ENCODE data around the gene NTRK3.

The NTRK3 gene

GRCh38 chr15:88243895-88244787 is 12.4 kb downstream of the NTRK3 start:
- Mint-ChIP-seq H3K4me3 (no peak overlapping the region), H3K4me1 (peaks cover 11% of the 10 kb centered on the region), H3K36me3 (no peaks in the 10 kb centered on the region), H3K9me3 (no peaks in the 10 kb centered on the region), H3K27ac (no peak overlapping the region)
- no peak for ATAC-seq
- no peak for DNase-seq (ENCODE audit: low spot score in 2 of 2)

DNA sequence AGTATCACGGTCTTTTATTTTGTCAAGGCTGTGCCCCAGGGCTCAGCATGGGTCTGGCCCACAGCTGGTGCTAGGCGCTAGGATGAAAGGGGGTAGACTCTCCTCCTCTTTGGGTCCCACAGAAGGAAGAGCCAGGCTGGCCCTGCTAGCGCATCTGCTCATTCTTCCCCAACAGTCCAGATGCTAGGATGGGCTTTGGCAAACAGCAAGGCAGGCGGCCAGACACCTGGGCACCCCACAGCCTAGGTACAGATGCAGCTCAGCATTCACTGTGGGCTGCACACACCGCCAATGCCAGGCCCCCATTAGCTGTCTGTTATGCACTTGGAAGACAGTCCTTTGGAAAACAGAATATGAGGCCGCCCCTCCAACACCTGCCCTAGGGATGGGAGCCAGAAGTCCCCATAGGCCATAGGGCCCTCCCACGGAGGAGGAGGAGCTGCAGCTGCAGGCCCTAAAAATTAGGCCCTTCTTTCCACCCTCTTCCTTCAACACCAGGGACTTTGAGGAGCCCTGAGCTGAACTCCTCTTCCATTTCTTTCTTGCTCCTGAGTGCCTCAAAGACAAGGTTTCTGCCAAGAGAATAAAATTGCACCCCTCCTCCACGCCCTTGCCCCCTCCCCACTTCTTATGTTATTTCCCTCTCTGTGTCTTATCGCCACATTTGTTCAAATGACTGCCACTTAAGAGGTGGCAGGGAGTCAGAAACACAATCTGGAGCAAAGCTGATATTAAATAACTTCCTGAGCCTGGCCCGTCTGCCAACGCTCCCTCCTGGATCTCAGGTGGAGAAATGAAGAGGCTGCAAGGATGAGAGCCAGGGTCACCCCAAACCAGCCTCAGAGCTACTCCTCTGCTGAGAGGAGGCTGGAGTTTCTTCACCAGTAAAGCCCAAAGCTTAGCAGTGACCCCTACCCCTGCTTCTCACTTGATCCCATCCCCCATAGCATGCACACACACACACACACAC is 13.7 kb downstream of the NTRK3 start:
- H3K4me1 Mint-ChIP-seq, result peaks cover 11% of the 10 kb centered on the region
- H3K27ac Mint-ChIP-seq, result no peak overlapping the region
- no peak overlapping the region for H3K4me3 Mint-ChIP-seq
- ATAC-seq (no peak), DNase-seq (ENCODE audit: low spot score in 2 of 2) (no peak)
- H3K9me3 Mint-ChIP-seq, result no peaks in the 10 kb centered on the region
- H3K36me3 Mint-ChIP-seq, result no peaks in the 10 kb centered on the region

DNA sequence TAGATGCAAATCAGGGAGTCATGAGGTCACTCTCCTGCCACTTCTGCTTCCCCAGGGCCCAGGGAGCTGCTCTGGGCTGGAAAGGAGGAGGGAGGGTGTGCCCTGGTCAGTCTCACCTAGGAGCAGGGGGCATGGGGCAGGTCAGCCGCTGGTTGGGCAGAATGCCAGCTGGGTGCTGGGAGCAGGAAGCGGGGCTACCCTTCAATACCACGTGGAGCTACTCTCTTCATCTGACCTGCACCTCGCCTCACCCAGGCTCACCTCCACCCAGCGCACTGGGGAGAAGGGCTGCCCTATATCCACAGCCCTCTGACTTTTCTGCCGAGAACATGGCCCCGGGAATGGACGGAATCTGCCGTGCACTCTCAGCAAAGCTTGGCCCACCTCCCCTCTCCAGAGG is 15.1 kb downstream of the NTRK3 start:
- Mint-ChIP-seq H3K27ac (no peak overlapping the region), H3K4me3 (no peak overlapping the region), H3K9me3 (no peaks in the 10 kb centered on the region), H3K4me1 (peaks cover 4% of the 10 kb centered on the region), H3K36me3 (no peaks in the 10 kb centered on the region)
- DNase-seq (ENCODE audit: low spot score in 2 of 2) (no peak), ATAC-seq (peak; percentile 6)

DNA sequence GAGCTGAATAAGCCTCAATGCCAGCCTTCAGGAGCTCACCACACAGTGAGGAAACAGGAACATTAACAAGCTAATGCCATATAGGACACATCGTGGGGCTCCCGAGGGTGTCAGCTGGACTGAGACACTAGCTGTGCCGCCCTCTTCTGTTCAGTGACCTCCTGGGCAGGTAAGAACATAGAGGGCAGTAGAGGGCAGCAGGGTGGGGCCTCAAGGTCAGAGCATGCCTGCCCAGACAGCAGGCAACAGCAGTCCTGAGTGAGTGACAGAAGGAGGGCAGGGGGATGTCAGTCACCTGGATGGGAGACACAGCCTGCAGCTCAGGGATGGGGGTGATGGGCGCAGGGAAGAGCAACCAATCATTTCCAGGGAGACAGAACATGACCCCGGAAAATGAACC is 15.5 kb downstream of the NTRK3 start:
- ATAC-seq (no peak), DNase-seq (ENCODE audit: low spot score in 2 of 2) (no peak)
- Mint-ChIP-seq H3K4me1 (no peaks in the 10 kb centered on the region), H3K4me3 (no peak overlapping the region), H3K27ac (no peak overlapping the region), H3K36me3 (no peaks in the 10 kb centered on the region), H3K9me3 (no peaks in the 10 kb centered on the region)

DNA sequence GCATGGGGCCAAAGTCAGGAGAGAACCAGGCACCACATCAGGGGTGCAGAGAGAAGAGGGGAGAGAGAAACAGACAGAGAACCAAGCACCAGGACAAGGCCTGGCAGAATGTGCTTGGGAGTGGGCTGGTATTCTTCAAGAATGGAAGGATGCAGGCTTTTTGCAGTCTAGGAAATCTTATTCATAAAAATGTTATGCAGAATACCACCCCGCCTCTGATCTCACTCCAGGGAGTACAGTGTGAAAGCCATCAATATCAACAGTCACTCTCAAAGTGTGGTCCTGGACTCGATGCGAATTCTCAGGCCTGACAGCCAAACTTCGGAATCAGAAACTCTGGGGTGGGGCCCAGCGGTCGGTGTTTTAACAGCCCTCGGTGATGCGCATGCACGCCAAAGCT is 16.9 kb downstream of the NTRK3 start:
- Mint-ChIP-seq H3K4me3 (no peak overlapping the region), H3K4me1 (no peaks in the 10 kb centered on the region), H3K27ac (no peak overlapping the region), H3K9me3 (no peaks in the 10 kb centered on the region), H3K36me3 (no peaks in the 10 kb centered on the region)
- ATAC-seq, result no peak
- DNase-seq (ENCODE audit: low spot score in 2 of 2), result no peak

- no peaks in the 10 kb centered on the region for H3K9me3 Mint-ChIP-seq
- DNase-seq (ENCODE audit: low spot score in 2 of 2) (no peak), ATAC-seq (no peak)
- no peak overlapping the region for H3K27ac Mint-ChIP-seq
- H3K36me3 Mint-ChIP-seq, result no peaks in the 10 kb centered on the region
- H3K4me3 Mint-ChIP-seq, result no peak overlapping the region
- H3K4me1 Mint-ChIP-seq, result no peaks in the 10 kb centered on the region
Observed at GRCh38 chr15:88238618-88239430, 17.7 kb downstream of the NTRK3 start.

DNA sequence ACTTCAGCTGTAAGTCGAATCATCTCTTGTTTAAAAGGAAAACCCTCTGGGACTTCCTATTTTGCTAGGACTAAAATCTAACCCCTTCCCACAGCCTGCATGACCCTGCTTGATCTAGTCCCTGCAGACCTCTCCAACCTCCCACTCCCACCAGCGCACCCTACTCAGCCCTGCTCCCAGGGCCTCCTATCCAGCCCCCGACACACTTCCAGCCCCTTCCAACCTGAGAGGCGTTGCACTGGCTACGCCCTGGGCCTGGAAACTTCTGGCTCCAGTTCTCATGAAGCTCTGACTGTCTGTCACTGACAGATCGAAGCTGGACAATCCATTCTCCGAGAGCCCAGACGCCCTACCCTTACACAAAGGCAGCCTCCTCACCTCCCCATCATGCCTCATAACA is 21.8 kb downstream of the NTRK3 start:
- Mint-ChIP-seq H3K27ac (no peak overlapping the region), H3K4me1 (no peaks in the 10 kb centered on the region), H3K4me3 (no peak overlapping the region), H3K9me3 (no peaks in the 10 kb centered on the region), H3K36me3 (no peaks in the 10 kb centered on the region)
- DNase-seq (ENCODE audit: low spot score in 2 of 2), result no peak
- no peak for ATAC-seq

- Mint-ChIP-seq H3K4me1 (no peaks in the 10 kb centered on the region), H3K27ac (no peak overlapping the region), H3K4me3 (no peak overlapping the region), H3K36me3 (no peaks in the 10 kb centered on the region), H3K9me3 (no peaks in the 10 kb centered on the region)
- DNase-seq (ENCODE audit: low spot score in 2 of 2), result no peak
- ATAC-seq, result no peak
Observed at GRCh38 chr15:88233921-88234320, 22.6 kb downstream of the NTRK3 start.

- DNase-seq (ENCODE audit: low spot score in 2 of 2) (no peak), ATAC-seq (no peak)
- H3K9me3 Mint-ChIP-seq, result no peaks in the 10 kb centered on the region
- no peaks in the 10 kb centered on the region for H3K4me1 Mint-ChIP-seq
- no peaks in the 10 kb centered on the region for H3K36me3 Mint-ChIP-seq
- no peak overlapping the region for H3K27ac Mint-ChIP-seq
- H3K4me3 Mint-ChIP-seq, result no peak overlapping the region
Observed at GRCh38 chr15:88232771-88233201, 23.8 kb downstream of the NTRK3 start.

GRCh38 chr15:88231909-88232644 is 24.5 kb downstream of the NTRK3 start:
- no peak for ATAC-seq
- no peak for DNase-seq (ENCODE audit: low spot score in 2 of 2)
- H3K4me1 Mint-ChIP-seq, result no peaks in the 10 kb centered on the region
- no peak overlapping the region for H3K4me3 Mint-ChIP-seq
- H3K36me3 Mint-ChIP-seq, result no peaks in the 10 kb centered on the region
- H3K9me3 Mint-ChIP-seq, result no peaks in the 10 kb centered on the region
- H3K27ac Mint-ChIP-seq, result no peak overlapping the region

DNA sequence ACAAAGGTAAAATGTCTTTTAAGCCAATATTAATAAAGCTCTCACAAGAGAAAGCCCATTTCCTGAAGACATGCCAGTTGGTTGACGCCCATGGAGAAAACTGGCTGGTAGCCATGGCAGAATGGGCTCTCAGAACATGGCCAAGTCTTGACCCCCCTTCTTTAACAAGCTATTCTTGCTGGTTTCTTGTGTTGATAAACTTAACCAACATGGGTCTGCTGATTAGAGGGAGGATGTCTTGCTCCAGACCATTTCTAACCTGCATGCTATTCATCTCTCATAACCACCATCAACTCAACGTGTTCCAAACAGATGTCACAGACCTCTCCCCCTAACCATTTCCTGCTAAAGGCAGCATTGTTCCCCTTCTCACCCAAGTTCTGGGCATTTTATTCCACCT is 25.7 kb downstream of the NTRK3 start:
- ATAC-seq, result no peak
- no peak for DNase-seq (ENCODE audit: low spot score in 2 of 2)
- no peaks in the 10 kb centered on the region for H3K36me3 Mint-ChIP-seq
- H3K9me3 Mint-ChIP-seq, result no peaks in the 10 kb centered on the region
- H3K4me1 Mint-ChIP-seq, result no peaks in the 10 kb centered on the region
- no peak overlapping the region for H3K4me3 Mint-ChIP-seq
- no peak overlapping the region for H3K27ac Mint-ChIP-seq

DNA sequence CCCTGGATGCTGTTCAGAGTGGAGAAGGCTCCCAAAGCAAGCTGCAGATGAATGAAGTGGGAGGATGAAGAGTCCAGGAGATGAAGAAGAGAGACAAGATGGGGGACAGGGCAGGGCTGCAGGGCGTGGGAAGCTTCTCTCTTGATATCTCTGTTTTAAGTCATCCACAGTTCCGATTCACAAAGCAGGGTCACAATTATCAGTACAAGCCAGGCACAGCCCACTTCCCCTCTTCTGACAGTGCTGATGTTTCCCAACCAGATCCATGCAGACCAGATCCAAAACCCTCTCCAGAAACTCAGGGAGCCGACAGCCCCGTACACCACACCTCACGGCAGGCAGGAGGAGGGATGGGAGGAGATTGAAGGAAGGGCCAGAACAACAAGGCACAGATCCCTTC is 31.1 kb downstream of the NTRK3 start:
- H3K36me3 Mint-ChIP-seq, result no peaks in the 10 kb centered on the region
- H3K9me3 Mint-ChIP-seq, result no peaks in the 10 kb centered on the region
- DNase-seq (ENCODE audit: low spot score in 2 of 2) (no peak), ATAC-seq (no peak)
- H3K27ac Mint-ChIP-seq, result no peak overlapping the region
- no peaks in the 10 kb centered on the region for H3K4me1 Mint-ChIP-seq
- no peak overlapping the region for H3K4me3 Mint-ChIP-seq

DNA sequence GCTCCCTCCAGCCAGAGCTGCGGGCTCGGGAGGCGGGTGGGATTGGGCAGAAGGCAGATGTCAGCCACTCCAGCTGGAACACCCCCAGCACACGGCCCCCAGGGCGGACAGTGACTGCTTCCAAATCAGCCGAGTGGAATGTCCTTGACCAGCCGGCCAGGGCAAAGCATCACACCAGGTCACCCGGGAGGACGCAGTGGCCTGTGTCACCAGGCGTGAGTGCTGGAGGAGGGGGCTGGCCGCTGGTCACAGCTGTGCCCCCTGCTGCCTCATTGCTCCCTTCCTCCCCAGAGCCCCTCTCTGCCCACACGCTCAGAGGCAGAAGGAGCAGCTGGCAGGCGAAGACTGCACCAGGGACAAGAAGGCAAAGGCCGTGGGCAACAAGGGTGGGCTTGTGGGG is 33.5 kb downstream of the NTRK3 start:
- H3K4me1 Mint-ChIP-seq, result no peaks in the 10 kb centered on the region
- no peaks in the 10 kb centered on the region for H3K36me3 Mint-ChIP-seq
- DNase-seq (ENCODE audit: low spot score in 2 of 2) (no peak), ATAC-seq (no peak)
- no peak overlapping the region for H3K4me3 Mint-ChIP-seq
- no peaks in the 10 kb centered on the region for H3K9me3 Mint-ChIP-seq
- no peak overlapping the region for H3K27ac Mint-ChIP-seq

DNA sequence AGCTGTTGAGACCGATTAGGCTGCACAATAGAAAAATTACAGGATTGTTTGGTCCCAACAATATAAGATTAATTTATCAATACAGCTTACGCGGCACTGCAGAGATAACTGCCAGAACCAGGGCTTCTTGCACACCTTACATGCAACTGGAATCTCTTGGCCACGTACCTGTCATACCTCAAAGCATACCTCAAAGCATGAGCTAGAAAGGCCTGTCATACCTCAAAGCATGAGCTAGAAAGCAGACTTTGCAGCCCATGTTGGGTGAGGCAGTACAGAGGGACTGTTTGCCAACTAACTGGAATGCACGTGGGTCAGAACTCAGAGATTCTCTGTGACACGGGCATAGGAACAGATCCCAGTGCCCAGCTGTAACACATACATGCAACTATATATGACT is 34.7 kb downstream of the NTRK3 start:
- Mint-ChIP-seq H3K9me3 (no peaks in the 10 kb centered on the region), H3K36me3 (no peaks in the 10 kb centered on the region), H3K27ac (no peak overlapping the region), H3K4me3 (no peak overlapping the region), H3K4me1 (no peaks in the 10 kb centered on the region)
- no peak for DNase-seq (ENCODE audit: low spot score in 2 of 2)
- no peak for ATAC-seq
